HG03060 (cell line): ENCODE data around the gene ARSJ.
"Not testable (repeated sequence)": the region's sequence is repeated elsewhere in the genome, so short reads cannot be mapped to it uniquely, and the experiment has no call there.

ENCODE experiments used
- ATAC-seq: cut with Tn5 transposase; IDR thresholded peaks from one replicate; pipeline ENCODE4 v1.9.1; 2021; ENCODE audit warnings: low read depth, moderate number of reproducible peaks; ENCODE audit not compliant: unreplicated experiment

Gene ARSJ

DNA sequence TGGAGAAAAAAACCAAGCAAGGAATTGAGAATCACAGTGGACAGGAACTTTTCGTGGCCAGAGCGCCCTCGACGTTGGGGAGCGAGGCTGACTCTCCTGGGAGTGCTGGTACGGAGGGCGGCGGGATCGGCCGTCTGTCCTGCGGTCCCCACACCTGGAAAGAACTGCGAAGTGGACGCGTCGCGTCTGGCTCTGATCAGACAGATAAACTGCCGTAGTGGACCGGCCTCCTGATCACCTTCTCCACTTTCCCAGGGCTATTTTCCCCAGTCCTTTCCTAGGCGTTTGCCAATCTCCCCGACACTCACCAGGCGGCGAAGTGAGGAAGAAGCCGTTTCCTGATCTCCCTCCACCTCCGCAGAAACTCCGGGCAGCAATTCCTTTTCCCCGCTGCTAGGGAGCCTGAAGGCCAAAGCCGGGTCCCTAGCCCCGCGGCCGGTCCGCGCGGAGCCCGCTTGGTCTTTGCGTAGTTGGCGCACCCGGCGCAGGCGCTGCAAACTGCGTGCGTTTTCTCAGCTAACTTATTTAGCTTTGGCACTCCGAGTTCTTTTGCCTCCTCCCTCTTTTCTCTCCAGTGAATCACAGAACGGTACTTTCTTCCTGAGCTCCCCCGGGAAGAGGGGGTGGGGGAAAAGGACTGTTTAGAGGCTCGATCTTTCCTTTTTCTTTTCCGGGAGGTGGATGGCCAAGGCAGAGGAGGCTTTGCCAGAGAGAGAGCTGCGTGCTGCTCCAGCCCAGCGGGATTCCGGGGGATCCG, at the start of gene ARSJ:
Gene ARSJ (minus strand): TSS at position 500 of the 757 bp plus-strand sequence. CDS start 813 bp downstream, outside the sequence.
- ATAC-seq = no peak

DNA sequence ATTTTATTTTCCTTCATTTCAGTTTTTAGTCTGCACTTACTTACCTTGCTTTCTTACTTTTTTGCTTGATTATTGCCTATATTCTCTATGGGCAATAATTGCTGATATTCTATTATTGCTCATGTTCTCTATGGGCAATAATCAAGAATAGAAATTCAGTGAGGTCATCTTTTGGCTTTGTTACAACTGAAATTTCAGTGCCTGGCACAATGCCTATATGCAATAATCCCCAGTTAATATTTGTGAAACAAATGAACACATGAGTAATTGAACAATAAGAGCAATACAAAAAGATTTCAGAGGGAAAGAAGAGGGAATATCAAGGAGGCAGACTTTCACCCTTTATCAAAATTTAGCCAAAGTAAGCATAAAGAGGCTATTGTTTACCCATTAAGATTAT, 48.6 kb upstream of the ARSJ start:
- ATAC-seq = no peak

DNA sequence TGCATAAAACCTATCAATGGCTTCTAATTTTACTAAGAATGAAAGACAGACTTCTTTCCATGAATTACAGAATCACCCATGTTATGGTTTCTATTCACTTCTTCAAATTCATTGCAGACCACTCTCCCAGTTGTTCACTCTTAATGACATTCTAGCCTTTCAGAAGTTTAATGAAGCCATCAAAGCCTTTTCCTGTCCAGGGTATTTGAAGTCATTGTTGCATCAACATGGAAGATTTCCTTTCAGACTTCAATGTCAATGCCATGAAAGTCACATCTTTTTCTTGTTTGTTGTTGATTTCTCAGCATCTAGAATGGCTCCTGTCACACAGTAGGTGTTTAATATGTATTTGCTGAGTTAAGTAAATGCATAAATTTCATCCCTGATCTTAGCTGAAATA, 48.1 kb upstream of the ARSJ start:
- ATAC-seq = no peak

DNA sequence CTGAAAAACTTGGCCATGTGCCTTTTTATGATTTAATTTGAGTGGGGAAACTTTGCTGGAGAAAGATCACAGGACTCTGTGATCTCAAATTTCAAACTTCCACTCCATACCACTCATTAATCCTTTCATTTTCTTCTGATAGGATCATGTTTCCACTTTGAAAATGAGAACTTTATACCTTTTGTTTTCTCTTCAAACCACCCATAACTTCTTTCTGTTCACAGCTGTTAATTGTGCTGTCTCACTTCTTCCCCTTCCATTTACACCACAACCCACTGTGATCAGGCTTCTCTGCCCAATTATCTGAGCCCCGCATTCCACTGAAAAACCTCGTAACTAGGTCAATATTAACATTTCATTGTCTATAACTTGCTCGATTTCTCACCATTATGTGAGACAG, 47.0 kb upstream of the ARSJ start:
- ATAC-seq = no peak

DNA sequence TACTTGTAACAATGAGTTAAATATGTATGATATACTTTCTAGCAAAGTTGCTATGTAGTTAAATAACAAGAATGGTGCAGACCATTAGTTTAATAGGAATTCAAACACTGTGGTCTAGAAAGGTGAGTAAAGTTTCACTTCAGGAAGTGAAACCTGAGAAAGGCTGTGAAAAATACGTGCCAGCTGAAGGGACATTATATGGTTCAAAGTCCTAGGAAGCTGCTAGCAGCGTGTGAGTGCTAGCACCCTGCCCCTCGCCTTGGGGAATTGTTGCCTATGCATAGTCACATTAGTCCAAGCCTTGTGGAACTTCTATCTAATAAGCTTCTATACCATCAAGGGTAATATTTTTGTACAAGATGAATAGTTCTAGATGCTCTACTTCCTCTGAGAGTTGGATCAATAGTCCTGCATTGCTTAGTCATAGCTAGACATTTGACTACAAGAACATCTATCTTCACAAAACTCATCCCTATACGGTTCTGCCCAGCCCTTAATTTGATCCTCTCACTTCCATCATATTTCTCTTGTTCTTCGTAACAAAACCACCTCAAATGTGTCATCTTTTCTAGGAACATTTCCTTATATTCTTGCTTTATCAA, 45.8 kb upstream of the ARSJ start:
- ATAC-seq = peak; percentile 84

DNA sequence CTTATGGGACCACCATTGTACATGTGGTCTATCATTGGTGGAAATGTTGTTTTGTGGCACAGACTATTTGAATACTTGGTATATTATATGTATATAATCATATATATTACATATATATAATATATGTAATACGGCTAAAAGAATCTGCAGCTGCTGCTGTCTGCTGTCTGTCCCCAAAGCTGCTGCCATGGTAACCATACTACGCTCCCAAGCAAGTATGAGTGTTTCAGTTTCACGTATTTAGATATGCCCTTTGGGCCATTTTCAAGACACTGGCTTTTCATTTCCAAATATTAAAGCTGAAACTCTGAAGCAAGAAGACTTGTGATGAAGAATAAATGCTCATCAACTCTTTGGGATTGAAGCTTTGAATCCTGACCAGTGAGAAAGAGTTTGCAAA, 42.0 kb upstream of the ARSJ start:
- no peak for ATAC-seq

DNA sequence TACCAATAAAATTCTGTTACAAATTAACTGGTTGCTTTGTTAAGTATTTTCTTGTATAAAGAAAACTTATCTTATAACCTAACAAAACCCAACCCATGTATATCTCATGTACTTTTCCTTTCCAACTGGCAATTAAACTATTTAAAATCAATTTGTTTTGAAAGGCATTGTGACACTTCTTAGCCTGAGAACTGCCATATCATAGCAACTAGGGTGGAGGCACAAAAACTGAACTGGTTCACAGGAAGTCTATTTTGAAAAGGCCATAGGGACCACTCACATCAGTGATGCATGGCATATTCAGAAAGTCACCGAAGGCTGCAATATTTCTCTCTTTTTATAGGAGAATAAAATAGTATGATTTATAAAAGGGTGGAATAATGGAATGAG, 40.5 kb upstream of the ARSJ start:
- ATAC-seq = no peak

DNA sequence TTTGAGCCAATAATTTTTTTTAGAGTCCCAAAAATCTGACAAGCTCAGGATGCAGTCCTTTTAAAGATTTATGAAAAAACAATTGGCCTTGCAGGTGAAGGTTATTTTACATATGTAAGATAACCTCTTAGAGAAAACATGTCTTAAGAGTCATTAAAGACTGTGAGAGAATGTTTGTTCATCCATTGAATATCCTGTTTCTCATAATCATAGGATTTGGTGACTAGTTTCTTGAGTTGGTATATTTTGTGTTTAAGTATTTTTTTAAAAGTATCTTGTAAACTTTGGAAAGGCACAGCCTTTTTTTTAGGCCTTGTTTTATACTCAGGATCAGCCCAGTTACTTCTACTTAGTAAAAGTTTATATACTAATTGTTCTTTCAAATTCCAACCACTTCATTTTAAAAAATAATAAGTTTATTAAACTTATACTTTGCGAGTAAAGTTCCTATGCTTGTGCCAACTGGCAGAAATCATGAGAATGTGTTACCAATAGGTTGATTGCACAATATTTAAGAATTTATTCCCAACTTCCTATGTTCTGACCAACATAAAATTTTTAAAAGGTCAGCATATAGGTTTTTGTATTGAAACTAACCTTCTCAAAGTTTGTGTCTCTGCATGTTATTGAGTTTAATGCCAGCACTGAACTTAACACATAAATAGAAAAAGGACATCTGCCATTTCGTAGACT, 40.0 kb upstream of the ARSJ start:
- ATAC-seq = no peak

DNA sequence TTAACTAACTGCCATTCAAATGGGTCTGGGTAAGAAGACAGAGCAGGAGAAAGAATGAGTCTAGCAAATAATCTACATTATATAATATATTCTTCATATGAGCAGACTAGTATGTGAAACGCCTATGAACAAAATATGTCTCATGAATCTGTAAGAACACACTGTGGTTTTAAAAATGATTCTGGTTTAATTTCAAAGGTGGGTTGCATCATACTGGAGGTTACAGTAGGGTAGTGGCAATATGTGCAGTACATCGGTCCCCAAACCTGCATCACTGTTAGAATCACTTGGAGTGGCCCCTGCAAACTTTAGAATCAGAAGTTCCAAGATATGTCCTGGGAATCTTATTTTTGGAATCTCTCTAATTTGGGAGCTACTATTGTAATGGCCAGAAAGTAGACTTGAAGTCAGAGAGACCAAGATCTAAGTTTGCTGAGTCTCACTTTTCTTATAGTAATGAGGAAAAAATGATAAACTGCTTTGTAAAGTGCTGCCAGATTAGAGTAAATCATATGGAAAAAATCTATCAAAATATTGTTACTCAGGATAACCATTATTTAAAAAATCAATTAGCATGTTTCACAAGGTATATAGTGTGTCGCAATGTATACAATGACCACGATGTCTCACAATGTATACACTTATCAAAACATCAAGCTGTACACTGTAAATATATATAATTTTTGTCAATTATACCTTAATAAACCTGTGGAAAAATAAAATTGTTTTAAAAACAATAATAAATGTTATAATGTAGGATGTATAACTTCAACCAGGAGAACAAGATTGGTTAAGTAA, 37.9 kb upstream of the ARSJ start:
- no peak for ATAC-seq

DNA sequence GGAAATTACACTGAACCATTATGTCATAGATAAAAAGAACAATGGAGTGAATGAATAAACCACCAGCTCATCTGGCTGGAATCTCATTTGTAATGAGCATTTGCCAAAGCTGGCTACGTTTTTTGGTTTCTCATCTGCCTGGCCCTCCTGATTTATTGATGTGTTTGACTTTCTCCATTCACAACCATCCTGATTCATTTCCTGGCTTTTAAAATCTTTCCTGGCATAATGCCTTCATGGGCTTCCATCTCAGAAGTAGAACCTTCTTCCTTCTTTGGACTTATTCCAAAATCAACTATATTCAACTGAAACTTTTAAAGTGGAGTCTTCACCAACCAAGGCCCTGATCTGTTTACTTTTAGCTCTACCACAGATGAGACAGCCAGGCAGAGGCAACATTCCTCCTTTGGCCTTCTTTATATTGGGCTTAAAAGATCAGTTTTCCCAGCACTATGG, 36.0 kb upstream of the ARSJ start:
- no peak for ATAC-seq

DNA sequence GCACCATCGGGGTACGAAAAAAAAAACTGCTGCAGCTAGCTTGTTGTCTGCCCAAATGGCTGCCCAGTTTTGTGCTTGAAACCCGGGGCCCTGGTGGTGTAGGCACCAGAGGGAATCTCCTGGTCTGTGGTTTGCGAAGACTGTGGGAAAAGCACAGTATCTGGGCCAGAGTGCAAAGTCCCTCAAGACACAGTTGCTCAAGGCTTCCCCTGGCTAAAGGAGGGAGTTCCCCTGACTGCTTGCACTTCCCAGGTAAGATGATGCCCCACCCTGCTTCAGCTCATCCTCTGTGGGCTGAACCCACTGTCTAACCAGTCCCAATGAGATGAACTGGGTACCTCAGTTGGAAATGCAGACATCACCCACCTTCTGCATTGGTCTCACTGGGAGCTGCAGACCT, 33.8 kb upstream of the ARSJ start:
- not testable (repeated sequence) for ATAC-seq

DNA sequence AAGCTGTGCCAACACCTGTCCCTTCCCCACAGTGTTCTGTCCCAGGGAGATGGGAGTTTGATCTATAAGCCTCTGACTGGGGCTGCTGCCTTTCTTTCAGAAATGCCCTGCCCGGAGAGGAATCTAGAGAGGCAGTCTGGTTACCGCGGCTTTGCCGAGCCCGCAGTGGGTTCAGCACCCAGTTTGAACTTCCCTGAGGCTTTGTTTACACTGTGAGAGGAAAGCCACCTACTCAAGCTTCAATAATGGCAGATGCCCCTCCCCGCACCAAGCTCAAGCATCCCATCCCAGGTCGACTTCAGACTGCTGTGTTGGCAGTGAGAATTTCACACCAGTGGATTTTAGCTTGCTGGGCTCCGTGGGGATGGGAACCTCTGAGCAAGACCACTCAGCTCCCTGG, 33.3 kb upstream of the ARSJ start:
- no peak for ATAC-seq

DNA sequence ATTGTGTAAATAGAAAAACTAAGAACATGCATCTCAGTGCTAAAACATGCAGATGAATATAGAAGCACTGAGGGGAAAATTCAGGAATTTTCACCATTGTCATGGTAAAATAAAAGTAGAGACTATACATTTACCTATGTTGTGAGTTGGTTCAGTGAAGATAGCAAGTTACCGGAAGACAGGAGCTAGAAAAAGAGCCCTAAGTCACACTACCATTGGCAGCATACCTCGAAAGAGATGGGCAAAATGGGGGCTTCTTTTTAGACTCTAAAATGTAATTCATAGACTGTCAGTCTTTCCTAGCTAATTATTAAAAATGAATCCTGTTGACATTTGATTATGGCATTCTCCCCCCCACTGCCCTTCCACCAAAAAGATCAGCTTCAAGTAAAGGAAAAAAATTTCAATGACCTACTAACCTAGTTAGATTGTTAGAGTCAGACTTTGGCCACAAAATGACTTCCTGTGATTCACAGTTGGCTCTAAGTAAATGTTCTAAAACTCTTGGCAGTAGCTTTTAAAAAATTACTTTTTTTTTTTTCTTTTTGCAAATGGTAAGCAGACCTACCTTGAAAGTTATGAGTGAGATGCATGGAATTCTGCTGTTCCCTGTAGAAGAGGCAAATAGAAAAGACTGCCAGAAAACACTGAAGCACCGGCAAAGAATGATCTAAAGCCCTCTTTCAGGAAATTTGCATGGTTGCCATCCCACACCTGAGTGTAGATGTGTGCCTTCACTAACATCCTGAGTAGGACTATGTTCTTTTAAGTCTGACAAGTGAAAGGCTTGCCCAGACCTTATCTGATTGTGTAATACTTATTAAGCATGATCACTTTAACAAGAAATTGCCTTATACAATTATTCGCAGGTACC, 26.4 kb upstream of the ARSJ start:
- ATAC-seq = no peak

DNA sequence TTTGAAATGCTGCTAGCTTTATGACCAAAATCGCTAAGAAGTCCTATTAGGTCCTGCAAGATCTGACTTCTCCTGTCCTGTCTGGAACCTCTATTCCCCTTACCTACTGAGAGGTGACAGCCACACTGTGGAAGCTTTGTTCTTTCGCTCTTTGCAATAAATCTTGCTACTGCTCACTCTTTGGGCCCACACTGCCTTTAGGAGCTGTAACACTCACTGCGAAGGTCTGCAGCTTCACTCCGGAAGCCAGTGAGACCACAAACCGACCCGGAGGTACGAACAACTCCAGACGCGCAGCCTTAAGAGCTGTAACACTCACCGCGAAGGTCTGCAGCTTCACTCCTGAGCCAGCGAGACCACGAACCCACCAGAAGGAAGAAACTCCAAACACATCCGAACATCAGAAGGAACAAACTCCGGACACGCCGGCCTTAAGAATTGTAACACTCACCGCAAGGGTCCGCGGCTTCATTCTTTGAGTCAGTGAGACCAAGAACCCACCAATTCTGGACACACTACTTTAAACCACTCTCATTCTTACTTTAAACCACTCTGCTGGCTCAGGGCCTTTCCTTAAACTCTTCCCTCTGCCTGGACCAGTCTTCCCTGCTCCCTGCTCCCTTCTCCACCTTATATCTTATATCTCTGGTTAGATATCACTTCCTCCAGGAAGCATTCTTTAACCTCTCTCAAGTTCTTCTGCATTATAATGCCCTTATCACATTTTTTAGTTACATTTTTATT, 25.2 kb upstream of the ARSJ start:
- ATAC-seq = not testable (repeated sequence)

DNA sequence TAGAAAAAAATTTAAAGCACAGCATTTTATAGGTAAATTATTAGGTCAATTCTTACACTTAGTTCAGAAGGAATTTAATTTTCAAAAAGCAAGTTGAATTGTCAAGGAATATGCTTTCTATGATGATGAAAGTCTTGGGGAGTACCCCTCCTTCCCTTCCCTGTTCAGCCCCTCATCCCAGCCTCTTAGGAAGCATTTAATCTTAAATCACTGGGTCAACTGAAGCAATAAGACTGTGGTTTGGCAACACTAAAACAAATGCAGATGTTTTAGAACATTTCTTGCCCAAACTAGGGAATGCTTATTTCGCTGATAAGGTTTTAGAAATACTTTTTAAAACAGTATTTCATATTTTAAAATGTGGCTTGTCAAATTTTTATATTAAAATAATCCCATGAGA, 19.1 kb upstream of the ARSJ start:
- no peak for ATAC-seq

DNA sequence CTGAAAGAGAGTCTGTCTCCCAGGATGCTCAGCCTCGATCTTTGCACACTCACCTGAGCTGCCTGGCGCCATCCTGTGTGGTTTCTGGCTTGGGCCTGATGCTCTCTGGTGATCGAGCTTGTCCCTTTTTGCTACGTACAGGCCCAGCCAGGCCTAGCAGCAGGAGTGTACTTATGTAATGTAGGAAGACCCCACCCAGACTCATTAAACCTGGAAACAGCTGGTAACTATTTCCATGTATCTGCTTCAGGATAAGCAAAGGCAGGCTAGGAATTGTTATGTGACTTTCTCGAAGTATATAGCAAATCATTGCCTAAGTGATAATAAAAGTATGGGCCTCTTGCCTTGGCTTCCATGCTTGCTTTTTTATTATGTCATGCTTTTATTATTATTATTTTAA, 18.6 kb upstream of the ARSJ start:
- ATAC-seq = no peak

DNA sequence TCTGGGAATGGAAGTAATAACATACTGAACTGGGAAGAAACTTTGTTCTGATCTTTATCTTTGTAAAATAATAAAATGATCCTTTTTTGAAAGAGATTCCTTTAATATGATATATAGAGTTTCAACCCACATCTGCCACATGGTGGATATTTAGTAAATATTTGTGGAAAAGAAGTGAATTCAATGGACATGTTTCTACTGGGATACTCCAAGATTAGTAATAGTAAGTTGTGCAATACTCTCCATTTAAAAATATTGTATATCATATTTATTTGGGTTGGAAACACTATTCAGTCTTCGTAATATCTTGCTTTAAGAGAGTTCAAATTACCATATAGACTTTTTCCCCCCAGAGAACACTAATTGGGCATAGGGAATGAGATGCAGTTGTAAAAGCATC, 17.8 kb upstream of the ARSJ start:
- no peak for ATAC-seq

DNA sequence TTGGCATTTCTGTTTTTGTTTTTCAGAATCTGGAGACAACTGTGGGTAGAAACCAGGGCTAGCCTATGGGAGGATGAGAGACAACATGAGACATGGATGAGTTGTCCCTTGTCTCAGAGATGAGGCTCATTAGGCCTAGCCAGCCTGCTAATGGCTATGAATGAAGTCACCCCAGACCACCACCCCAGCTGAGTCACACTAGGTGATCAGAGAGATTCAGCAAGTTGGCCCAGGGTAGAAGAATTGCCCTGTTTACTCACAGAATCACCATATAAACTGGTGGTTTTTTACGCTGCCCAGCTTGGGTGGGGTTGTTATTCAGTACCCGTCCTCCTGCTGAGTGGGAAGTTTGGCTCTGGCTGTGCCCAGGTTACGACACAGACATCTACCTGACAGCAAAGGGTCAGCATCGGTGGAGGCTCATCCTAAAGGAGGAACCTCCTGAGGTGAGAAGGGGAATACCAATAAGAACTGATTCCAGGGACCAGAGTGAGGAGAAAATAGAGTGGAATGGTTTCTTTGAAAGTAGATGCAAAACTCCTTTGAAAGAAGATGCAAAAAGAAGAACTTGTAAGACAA, 17.2 kb upstream of the ARSJ start:
- ATAC-seq = no peak

DNA sequence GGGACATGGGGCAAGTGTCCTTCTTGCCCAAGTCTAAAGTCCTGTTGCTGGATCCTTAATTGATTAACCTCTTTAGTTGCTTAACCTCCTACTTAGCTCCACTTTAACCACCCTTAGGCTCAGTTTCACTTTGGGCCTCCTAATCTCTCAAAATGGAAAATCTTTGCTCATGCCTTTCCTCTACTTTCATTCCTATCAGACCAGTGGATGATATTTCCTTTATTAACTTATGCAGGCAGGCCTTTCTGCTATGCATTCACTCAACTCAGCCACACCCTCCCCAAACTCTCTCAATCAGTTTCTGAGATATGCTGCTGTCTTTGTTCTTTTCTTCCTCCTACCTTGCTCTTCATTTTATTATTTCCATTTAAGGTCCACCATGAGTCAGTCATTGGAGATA, 14.4 kb upstream of the ARSJ start:
- ATAC-seq = no peak
